NCI-H1436 treated with DMSO at 0.1 percent for 48 hours (cell line): ENCODE data around the gene GRM7.

ENCODE experiments used
- DNase-seq: peaks from one replicate; lab custom pipeline; 2025; lab: John Stamatoyannopoulos, UW

Gene GRM7

DNA sequence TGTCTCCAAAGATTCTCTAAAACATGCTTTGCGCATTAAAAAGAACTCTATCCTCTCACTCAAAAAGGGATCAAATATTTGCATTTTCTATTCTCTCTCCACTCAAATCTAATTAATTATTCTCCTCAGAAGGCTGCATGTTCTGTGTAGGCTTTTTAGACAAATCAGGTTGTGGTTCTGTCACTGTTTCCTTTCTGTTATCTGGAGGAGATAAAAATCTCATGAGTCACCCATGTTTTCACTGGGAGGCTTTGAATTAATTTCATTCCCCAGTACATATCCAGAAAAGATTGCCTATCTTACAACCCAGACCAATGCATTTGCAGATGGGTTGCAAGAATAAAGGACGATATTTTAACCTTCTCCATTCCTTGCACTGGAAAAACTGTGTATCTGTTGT is 446.5 kb downstream of the GRM7 start:
- DNase-seq = no peak

DNA sequence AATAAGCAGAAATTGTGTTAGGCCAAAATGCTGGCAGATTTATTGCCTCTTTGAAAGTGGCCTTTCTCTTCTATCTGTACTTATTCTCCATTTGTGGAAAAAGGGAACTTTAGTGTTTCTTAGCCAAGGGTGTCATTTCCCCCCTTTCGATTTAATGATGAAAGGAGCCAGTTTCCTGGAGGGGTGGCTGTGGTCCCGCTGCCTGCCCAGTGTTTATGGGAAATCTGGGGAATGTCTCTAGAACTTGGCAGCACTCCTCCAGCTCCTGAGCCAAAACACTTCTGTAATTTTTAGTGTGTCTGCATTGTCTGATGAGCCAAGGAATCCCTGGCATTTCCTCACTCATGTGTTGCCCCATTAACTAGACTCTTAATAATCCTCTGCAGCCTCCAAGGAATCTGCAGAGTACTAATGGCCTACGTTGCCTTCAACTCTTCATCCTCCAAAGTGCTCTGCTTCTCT is 448.8 kb downstream of the GRM7 start:
- no peak for DNase-seq

DNA sequence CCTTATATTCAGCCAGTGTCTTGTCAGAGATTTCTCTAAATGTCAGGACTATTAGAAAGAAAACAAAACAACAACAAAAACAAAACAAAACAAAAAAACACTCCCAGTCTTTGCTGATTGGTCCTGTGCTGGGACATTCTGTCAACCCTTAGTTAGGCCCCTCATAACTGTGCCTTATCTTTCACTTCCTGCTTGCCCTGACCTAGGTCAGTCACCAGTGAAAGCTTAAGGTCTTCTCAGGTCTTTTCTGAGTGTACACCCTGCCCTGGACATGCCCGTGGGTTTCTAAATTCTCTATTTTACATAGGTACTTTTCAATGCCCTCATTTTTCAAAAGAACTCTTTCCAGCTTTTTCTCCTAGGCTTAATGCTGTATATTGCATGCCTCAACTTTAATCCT is 454.1 kb downstream of the GRM7 start:
- DNase-seq = no peak

DNA sequence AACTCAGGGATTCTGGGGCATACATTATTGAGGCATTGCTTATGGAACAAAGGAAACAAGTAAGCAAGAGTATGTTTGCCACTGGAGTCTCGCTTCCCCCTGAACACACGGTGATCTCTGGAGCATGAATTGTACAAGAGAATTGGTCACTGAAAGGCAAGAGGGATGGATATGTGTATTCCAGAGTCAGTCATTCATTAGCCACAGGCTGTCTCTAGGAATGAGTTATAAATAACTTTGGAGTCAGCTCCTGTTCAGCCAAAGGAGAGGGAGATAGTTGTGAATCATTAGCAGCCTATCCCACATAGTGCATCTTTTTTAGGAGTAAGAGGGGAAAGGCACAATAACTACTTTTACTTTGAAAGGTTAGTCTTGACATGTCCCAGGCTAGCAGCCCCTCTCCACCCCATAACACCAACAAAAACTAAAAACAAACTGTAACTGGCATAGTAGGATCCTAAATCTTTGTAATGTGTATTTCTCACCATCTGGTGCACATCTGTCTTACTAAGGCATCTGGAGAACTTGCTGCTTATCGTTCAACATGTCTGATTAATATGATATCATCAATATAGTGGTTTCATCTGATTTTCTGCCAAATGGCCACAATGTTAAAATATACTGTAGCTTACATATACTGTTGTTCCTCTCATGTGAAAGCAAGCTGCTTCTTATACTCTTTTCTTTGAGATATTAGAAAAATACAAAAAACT is 462.2 kb downstream of the GRM7 start:
- DNase-seq = no peak

DNA sequence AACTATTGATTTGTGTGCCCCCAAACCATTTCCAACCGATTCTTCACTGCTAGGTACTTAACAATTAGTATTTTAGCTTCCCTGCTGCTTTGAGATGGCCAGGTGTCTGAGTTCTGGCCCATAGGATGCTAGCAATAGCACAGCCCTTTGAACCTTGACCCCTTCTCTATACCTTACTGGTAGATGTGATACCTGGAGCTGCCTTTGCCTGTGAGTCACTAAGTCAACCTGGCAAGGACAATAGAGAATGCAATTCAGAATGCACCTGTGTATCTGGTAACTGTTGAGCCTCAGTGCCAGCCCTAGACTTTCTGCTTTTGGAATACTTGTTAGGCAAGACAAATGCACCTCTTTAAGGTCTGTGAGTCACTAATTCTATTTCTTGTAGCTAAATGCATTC is 467.4 kb downstream of the GRM7 start:
- DNase-seq = no peak

DNA sequence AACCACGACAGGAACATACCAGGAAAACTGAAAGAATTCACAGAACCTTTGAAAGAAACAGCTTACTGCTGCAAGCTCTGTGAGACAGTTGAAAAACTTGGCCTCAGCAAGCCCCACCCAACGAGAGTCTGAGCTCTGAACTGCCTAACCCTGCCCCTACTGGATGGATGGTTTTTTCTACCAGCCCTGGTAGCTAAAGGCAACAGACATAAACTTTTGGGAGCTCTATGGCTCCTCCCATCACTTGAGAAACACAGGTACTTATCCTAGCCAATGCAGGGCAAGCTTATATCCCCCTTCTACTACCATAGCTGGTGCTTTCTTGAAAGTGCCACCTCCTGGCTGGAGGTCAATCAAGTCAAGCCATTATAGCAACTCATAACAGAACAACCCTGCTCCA is 471.8 kb downstream of the GRM7 start:
- DNase-seq = no peak

DNA sequence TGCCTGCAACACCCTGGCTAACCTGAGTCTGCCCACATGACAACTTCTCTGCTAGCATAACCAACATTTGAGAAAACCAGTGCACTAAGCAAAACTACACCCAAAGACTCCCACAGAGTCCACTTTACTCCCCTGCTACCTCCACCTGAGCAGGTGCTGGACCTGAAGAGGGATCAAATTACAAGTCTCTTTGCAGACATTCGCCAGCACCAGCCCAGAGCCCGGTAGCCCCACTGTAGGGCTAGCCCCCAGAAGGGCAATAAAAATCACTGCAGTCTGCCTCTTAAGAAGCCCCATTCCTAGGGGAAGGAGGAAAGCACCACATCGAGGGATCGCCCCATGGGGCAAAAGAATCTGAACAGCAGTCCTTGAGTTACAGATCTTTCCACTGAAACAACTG is 472.2 kb downstream of the GRM7 start:
- no peak for DNase-seq

DNA sequence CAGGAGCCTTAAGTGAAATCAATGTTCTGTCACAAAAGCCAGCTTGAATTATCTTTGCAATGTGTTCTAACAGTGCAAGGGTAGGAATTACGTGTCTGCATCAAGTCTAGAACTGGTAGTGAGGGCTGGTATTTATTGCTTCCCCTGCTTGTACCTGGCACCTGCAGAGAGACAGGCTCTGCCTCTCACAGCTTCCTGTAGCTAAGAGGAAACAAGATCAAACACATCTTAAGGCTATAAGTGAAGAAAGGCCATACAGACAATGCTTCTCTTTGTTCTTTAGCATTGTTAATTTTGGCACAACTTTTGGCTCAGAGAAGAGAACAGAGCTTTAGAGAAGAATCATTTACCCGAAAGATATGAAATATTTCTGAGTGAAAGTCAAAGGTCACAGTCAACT is 479.9 kb downstream of the GRM7 start:
- DNase-seq = no peak

DNA sequence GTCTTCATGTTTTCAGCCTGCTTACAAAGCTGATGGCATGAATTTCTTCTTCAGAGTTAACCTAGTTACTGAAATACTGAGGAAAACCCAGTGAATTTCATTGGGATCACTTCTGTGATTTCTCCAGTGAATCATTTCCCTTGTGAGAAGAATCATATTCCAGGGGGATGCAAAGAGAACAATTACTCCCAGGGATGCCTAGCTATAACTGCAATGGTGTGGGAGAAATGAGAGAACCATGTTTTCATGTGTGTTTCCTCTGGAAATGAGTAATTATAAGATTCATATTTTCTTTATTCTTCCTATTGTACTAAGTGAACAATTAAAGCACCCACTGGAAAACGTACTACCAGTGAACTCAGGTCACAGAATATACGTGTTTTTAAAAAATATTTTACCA is 485.4 kb downstream of the GRM7 start:
- DNase-seq = no peak

DNA sequence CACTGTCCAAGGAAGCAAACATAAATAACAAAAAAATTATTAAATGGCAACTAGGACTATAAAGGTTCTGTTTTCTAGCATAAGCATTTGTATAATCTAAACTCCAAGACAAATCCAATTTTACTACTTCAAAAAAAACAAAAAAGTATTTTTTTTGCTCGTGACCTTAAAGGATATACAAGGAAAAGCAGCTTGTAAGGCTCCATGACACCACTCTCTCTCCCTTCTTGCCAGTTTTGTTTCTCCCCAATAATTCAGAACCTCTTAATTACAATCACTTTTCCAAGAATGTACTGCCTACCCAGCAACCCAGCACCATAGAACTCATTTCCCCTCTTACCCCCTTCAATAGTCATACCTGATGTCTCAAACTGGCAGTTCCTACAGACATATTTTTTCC is 496.2 kb downstream of the GRM7 start:
- no peak for DNase-seq

DNA sequence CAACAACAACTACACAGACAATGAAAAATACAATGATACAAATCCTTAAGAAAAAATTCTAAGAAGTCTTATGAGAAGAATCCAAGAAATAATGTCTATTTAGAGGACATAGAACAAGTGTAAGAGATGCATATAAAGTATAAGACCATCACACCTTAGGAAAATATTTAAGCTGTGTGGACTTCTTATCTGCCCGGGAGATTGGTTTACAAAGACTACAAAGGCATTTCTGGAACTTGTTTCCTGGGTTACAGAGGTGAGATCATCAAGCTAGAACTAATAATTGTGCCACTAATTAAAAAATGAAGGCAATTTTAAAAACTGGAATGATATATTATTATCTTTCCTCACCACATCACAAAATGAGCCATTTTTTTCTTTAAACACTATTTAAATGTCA is 507.1 kb downstream of the GRM7 start:
- DNase-seq = no peak

DNA sequence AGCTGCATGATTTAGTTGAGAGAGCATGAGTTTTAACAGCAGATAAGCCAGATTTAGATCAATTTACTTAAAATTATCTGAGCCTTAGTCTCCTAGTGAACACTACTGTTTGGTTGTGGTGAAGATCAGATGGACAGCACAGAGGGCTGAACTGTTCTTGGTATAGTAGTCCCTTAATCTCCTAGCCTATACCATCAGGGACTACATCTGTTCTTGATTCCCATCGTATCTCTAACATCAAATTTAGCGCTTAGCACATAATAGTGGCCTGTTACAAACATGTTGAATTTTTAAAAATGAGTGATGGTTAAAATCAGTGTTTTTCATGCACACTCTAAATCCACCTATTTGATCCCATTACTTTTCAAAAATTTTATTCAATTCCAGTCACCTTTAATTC is 507.7 kb downstream of the GRM7 start:
- no peak for DNase-seq

DNA sequence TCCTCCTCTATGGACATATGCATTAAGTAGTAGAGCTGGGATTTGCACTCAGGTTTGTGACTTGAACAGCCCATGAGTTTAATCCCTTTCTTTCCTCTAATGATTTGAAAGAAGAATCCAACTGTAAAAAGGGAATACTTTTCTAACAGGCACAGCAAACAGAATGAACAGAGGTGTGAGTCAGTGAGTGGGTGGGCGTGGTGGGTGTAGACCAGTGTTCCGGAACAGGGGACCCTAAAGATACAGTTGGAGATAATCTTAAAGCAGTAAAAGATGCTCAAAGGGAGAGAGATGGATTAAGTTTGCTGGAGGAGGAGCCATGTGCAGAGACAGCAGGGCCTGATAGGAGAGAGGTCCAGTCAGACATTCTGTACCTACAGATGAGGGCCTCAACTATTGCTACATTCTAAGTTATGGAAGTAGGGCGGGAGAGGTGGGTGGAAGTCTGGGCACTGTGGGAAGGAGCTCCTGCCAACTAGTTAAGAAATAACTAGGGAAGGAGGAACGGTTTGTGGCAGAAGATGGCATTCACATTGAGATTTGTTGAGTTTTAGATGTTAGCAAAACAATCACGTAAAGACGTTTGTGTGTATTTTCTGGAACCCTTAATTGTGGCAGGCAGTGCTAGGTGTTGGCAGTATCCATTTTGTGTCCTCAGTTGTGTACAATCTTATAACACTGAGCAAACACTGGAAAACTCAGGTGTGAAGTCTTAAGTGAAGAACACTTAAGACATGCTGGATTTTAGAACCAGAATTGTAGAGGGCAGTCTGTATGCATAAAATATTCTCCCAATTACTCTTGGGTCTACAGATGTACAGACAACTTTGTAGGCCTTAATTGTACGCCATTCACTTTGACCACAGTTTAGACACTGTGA is 511.0 kb downstream of the GRM7 start:
- no peak for DNase-seq

DNA sequence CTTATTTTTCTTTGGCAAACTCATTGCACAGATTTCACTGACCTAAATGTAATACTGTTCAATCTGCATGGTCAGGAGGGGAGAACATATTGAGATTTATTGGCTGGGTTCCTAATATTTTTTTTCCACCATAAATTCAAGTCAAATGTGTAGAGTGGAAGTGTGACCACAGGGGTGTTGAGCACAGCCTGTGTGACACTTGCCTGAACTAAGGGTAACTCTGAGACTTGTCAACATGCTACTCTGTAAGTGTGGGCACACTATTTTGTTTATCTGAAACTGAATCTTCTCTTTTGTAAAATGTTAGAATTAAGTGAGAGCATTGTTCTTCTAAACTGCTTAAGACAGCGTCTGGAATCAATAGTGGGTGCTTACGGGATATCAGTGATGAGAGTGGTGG is 516.2 kb downstream of the GRM7 start:
- DNase-seq = no peak

DNA sequence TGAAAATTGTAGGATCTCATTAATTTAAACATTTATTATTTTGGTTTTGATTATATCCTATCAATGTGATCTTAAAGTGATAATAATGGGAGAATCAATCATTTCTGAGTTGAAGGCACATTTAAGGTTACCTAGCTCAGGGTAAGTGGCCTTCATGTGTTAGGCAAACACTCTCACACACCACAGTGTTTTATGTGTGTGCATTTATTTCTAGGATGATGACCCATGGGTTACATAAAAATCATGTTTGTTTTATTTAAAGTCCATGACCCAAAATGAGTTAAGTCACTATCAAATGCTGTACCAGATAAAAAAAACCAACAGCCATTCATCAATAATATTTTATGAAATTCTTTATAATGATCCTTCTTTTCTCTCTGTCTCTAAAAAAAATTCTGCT is 520.8 kb downstream of the GRM7 start:
- no peak for DNase-seq

DNA sequence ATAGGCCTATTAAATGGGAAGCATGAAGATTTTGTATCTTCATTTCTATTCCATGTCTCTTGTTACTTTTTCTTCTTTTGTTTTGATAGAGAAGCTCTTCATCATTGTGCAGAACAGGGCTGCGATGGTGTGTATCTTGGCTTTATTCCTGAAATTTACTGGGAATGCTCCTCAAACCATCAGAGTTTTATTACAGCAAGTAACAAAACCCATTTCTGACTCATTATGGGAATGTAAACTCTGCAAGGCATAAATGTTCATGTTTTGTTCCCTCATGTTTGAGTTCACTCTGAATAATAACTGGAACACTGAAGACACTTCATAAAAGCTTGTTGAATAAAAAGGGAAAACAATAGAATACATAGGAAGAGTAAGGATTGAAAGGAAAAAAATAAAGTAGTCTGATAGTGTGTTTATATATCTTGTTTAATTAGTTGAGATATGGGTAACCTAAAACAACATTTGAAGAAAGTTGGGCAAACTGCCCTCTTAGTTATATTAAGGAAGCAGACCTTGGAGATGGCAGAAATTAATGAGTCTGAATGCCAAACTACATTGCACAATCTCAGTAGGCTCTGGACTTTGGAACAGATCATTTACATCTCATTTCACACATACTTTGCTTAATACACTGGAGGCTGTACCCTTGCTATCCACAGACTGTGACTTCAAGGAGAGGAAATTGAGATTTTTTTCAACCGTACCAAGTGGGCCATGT is 521.5 kb downstream of the GRM7 start:
- DNase-seq = no peak

DNA sequence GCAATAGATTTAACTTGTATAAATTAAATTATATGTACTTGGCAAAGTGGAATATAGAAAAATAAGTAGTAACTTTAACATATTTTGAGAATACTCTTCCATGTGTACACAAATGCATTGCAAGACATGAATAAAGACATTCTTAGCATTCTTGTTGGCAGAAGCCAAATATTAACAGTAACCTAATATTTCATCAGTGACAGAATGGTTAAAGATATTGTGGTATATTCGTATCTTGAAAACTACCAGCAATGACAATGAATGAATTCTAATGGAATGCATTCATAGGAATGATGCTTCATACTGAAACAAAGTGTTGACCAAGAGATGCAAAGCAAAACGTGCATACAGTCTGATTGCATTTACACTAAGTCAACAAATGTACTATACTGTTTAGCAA is 524.7 kb downstream of the GRM7 start:
- DNase-seq = no peak

DNA sequence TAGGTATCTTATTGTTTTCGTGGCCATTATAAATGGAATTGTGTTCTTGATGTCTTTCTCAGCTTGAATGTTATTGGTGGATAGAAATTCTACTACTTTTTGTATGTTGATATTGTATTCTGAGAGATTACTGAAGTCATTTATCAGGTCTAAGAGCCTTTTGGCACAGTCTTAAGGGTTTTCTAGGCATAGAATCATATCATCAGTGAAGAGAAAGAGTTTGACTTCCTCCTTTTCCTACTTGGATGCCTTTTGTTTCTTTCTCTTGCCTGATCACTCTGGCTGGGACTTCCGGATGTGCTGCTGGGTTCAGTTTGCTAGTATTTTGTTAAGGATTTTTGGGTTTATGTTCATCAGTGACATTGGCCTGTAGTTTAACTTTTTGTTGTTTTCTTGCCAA is 527.1 kb downstream of the GRM7 start:
- DNase-seq = no peak

DNA sequence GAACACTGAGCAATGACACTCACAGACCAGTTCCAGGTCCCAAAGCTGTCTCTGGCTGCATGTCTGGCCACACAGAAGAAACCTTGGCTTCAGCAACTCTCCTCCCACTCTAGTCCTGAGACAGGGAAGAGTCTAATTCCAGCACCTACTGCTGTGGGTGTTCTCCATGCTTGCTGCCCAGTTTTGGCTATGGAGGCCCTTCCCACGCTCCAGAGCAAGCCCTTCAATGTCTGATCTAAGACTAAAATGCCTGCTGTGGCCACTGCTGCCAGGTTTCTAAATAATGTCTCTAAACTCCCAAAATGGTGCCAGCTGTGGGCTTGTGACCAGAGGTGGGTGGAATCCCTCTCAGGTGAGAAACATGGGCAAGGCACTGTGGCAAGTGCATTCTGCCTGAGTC is 531.3 kb downstream of the GRM7 start:
- DNase-seq = no peak

DNA sequence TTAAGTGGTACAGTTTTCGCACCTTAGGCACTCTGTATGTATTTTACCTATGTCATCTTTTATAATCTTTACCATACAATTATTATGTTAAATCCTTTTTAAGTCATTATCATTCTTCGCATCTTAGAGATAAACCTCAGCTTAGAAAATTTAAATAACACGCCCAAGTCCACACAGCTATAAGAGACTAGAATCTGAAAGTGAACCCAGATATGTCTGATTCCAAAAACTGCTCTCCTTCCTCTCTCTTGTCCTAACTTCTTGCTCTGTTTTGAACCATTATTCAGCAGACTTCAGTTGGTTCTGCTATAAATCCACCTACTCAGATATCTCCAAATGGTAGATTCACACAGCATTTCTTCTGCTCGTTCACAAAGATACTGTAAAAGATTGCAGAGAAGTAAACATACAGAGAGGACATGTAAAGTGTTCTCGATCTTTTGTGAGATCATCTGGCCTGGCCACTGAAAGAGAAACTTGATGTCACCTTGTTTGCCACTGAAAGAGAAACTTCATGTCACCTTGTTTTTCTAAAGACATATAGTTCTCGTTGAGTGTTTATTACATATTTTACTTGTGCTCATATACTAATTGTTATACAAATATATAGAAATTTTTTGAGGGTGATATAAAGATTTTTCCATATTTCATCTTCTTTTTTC is 533.2 kb downstream of the GRM7 start:
- no peak for DNase-seq

DNA sequence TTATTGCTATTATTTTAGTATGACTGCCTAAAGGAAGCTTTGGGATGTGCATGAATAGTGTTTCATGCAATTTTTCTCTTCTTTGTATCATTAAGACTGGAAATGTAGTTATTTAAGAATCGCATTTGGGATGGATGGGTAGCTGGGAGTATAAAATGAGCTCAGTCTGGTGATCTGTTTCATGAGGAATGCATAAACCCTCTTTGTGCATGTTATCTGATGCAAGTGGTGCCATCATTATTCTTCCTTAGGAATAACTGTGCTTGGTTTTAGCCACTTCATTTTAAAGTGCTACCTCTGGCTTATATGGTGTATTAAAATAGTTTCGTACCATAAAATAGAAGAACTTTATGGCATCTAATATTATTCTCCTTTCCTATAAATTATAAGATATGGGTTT is 535.6 kb downstream of the GRM7 start:
- DNase-seq = no peak

DNA sequence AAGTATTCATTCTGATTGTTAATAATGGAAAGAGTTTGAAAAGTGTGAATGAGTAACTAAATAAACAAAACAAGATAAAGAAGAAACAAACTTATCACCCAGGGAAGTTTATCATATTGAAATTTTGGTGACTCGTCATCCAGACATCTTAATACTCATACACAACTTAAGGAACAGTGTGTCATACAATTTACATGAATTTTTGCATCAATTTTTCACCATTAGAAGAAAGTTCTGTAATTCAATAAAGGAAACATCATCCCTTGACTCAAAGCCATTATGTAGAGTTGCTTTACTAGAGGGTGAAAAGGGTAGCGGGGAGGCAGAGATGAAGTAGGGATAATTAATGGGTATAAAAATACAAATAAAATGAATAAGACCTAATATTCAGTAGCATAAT is 536.2 kb downstream of the GRM7 start:
- DNase-seq = no peak
